ENCODE results near the gene RFX4.

Gene RFX4

DNA sequence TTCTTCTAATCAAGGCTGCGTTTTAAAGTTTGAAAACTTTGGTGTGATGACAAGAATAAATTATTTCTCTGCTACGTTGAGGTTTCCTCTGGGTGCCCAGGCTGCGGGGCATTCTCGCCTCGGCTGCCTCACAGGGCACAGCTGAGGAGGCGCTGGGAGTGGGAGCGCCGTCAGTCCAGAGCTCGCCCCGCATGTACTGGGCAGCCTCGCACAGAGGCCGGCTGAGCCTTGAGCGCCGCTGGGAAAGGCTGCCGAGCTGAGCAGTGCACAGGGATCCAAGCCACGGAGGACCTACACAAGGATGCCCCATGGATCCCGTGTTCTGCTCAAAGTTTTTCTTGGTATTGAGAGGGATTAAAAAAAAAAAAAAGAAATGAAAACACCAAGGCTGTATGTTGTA is 11.6 kb downstream of the RFX4 start:
- TF ChIP-seq, protein P1, sequence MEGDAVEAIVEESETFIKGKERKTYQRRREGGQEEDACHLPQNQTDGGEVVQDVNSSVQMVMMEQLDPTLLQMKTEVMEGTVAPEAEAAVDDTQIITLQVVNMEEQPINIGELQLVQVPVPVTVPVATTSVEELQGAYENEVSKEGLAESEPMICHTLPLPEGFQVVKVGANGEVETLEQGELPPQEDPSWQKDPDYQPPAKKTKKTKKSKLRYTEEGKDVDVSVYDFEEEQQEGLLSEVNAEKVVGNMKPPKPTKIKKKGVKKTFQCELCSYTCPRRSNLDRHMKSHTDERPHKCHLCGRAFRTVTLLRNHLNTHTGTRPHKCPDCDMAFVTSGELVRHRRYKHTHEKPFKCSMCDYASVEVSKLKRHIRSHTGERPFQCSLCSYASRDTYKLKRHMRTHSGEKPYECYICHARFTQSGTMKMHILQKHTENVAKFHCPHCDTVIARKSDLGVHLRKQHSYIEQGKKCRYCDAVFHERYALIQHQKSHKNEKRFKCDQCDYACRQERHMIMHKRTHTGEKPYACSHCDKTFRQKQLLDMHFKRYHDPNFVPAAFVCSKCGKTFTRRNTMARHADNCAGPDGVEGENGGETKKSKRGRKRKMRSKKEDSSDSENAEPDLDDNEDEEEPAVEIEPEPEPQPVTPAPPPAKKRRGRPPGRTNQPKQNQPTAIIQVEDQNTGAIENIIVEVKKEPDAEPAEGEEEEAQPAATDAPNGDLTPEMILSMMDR (IDR thresholded peaks at IDR 0.05; ENCODE audit: low read length, missing control alignments) = no peak
- no peak for DNase-seq (ENCODE audit: low read depth)
- no peak overlapping the region for H3K4me3 ChIP-seq (replicated peaks; ENCODE audit: low read depth, low read length)

DNA sequence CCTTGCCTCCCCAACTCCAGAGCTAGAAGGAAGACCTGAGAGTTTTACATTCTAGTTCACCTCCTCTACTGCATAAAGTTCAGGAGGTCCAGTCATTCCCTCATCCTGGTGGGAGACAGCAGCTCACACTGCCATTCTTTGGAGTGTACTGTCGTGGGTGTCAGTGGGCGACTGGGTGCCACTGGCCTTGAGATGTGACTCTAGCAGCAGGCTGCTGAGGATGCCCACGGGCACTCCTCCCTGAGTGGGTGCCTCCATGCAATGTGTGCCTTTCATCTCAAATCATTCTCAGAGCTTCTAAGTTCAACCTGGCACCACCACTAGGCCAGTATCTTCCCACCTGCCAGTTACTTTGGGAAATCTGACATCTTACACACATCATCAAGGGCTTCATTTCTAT is 12.5 kb downstream of the RFX4 start:
- H3K4me3 ChIP-seq (replicated peaks; ENCODE audit: low read depth, low read length) = no peak overlapping the region
- no peak for DNase-seq (ENCODE audit: low read depth)
- TF ChIP-seq, protein P1 (IDR thresholded peaks at IDR 0.05; ENCODE audit: low read length, missing control alignments) = no peak

GRCh38 chr12:106598003-106598402 is 15.2 kb downstream of the RFX4 start:
- TF ChIP-seq, protein P1 (IDR thresholded peaks at IDR 0.05; ENCODE audit: low read length, missing control alignments) = no peak
- no peak overlapping the region for H3K4me3 ChIP-seq (replicated peaks; ENCODE audit: low read depth, low read length)
- no peak for DNase-seq (ENCODE audit: low read depth)

DNA sequence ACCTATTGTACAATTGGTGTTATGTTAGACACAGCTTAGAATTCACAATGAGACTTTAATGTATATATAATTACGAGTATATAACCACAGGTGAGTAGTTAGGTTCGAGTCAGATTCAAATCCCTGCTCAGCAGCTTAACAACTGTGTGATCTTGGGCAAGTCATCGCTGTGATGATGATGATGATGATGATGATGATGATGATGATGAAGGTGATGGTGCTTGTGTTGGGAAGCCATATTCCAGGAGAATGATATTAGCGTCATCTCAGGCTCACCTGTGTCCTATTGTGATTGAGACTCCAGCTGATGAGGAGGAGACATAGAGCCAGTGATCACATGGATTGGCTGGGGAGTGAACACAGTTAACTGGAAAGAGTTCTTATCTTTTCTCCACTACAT is 16.5 kb downstream of the RFX4 start:
- TF ChIP-seq, protein P1 (IDR thresholded peaks at IDR 0.05; ENCODE audit: low read length, missing control alignments) = no peak
- H3K4me3 ChIP-seq (replicated peaks; ENCODE audit: low read depth, low read length) = no peak overlapping the region
- DNase-seq (ENCODE audit: low read depth) = no peak

GRCh38 chr12:106600503-106600902 is 17.7 kb downstream of the RFX4 start:
- no peak overlapping the region for H3K4me3 ChIP-seq (replicated peaks; ENCODE audit: low read depth, low read length)
- DNase-seq (ENCODE audit: low read depth) = no peak
- TF ChIP-seq, protein P1 (IDR thresholded peaks at IDR 0.05; ENCODE audit: low read length, missing control alignments) = no peak

DNA sequence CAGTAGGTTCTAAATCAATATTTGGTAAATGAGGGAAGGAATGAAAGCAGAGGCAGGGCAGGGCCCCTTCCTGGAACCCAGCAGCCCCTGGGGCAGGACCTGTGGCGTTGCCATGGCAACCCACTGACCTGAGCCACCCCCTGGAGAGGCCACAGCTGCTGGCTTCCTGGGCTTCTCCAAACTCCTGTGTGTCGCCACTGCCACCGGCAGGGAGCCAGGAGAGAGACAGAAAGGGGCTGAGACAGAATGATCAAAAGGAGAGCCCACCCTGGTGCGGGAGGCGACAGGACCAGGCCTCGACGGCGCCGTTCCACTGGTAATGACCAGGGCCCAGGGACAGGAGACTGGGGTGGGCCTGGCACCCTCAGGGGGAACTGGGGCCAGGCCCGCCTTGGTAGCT is 18.2 kb downstream of the RFX4 start:
- TF ChIP-seq, protein P1 (IDR thresholded peaks at IDR 0.05; ENCODE audit: low read length, missing control alignments) = no peak
- no peak for DNase-seq (ENCODE audit: low read depth)
- no peak overlapping the region for H3K4me3 ChIP-seq (replicated peaks; ENCODE audit: low read depth, low read length)

DNA sequence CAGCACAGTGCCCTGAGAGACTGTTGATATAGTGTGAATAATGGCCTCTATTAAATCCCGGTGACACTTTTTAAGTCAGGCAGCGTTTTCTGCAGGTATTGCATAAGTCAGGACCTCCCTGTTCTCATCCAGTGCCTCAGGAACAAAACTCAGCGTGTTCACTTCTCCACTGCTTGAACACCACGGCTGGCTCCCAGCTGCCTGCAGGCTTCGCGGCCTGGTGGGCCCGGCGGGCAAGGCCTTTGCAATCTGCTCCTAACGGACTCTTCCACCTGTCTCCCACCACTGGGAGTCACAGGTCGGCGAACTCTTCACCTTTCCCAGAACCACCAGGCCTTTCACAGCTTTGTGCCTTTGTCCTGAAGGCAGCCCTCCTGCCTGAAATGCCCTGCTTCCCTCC is 18.7 kb downstream of the RFX4 start:
- DNase-seq (ENCODE audit: low read depth) = no peak
- no peak overlapping the region for H3K4me3 ChIP-seq (replicated peaks; ENCODE audit: low read depth, low read length)
- TF ChIP-seq, protein P1 (IDR thresholded peaks at IDR 0.05; ENCODE audit: low read length, missing control alignments) = no peak
